ENCODE measurements around the gene ZNF845.

GRCh38 chr19:53285087-53285486 is 48.5 kb upstream of the ZNF845 start:
- TF ChIP-seq CTCF (IDR thresholded peaks at IDR 0.05), result no peak
- TF ChIP-seq POLR2A (IDR thresholded peaks at IDR 0.05), result no peak
- no peak for TF ChIP-seq EP300 (IDR thresholded peaks at IDR 0.05)
